GM18499 (cell line): Measurements from ENCODE around the gene CASZ1.

Source experiments
- ATAC-seq: cut with Tn5 transposase; IDR thresholded peaks from one replicate; pipeline ENCODE4 v1.9.1; 2021; ENCODE audit warnings: moderate number of reproducible peaks; ENCODE audit not compliant: insufficient read depth, unreplicated experiment

The CASZ1 gene

GRCh38 chr1:10796029-10796944 lies at the start of gene CASZ1:
Gene CASZ1, minus strand, starts transcription at chr1:10796646. Its CDS starts 102,757 bp downstream, at chr1:10693889.
- no peak for ATAC-seq

- ATAC-seq, result no peak
These were observed 47.3 kb upstream of the CASZ1 start for GRCh38 chr1:10843697-10844096.

GRCh38 chr1:10841118-10841517 lies 44.7 kb upstream of the CASZ1 start:
- ATAC-seq, result no peak

GRCh38 chr1:10839188-10839770 lies 42.8 kb upstream of the CASZ1 start:
- ATAC-seq, result no peak

- ATAC-seq, result no peak
These were observed 42.1 kb upstream of the CASZ1 start for GRCh38 chr1:10838541-10838940.

- no peak for ATAC-seq
These were observed 40.3 kb upstream of the CASZ1 start for GRCh38 chr1:10836726-10837125.

- ATAC-seq, result no peak
These were observed 39.5 kb upstream of the CASZ1 start for GRCh38 chr1:10835822-10836421.

- no peak for ATAC-seq
These were observed 39.0 kb upstream of the CASZ1 start for GRCh38 chr1:10835421-10835820.

- no peak for ATAC-seq
These were observed 38.4 kb upstream of the CASZ1 start for GRCh38 chr1:10834770-10835412.

- no peak for ATAC-seq
These were observed 37.4 kb upstream of the CASZ1 start for GRCh38 chr1:10833630-10834557.

- ATAC-seq, result no peak
These were observed 36.3 kb upstream of the CASZ1 start for GRCh38 chr1:10832703-10833102.

GRCh38 chr1:10830961-10831668 lies 34.7 kb upstream of the CASZ1 start:
- no peak for ATAC-seq

GRCh38 chr1:10829965-10830515 lies 33.6 kb upstream of the CASZ1 start:
- ATAC-seq, result no peak

- ATAC-seq, result no peak
These were observed 32.8 kb upstream of the CASZ1 start for GRCh38 chr1:10829067-10829818.

GRCh38 chr1:10827377-10828333 lies 31.2 kb upstream of the CASZ1 start:
- no peak for ATAC-seq

- no peak for ATAC-seq
These were observed 29.1 kb upstream of the CASZ1 start for GRCh38 chr1:10825592-10825991.
